Measurements from ENCODE around the gene SPRED1.

GRCh38 chr15:38297623-38298388 is 45.2 kb downstream of the SPRED1 start:
- TF ChIP-seq FOXA1 (IDR thresholded peaks at IDR 0.05) = no peak
- TF ChIP-seq ARNT (IDR thresholded peaks at IDR 0.05) = no peak
- no peak for TF ChIP-seq ZNF384 (IDR thresholded peaks at IDR 0.05)
- TF ChIP-seq SP1 (IDR thresholded peaks at IDR 0.05) = no peak
- no peak for TF ChIP-seq SUZ12 (IDR thresholded peaks at IDR 0.05)

Data from HEK293T (cell line).